GM12892 (cell line): ENCODE data around the gene ZNF431.
"Not testable (repeated sequence)": the region's sequence is repeated elsewhere in the genome, so short reads cannot be mapped to it uniquely, and the experiment has no call there.

Source experiments
- DNase-seq: peaks from one replicate; pipeline ENCODE4 v3.0.0; 2011; ENCODE audit not compliant: insufficient read length
- FAIRE-seq: peaks from 2 replicates; lab custom pipeline; 2011; peaks lifted over from hg19 to GRCh38; lab: Jason Lieb, UNC
- POLR2A ChIP-seq: IDR thresholded peaks from 2 replicates; pipeline ENCODE4 v1.6.1; 2011; ENCODE audit warnings: low read depth, low read length, control low read depth
- POLR2AphosphoS5 ChIP-seq: IDR thresholded peaks from 2 replicates; pipeline ENCODE4 v1.6.1; 2011; ENCODE audit warnings: low read depth, low read length, control low read depth
- TAF1 ChIP-seq: IDR thresholded peaks from 2 replicates; pipeline ENCODE4 v1.6.1; 2011; ENCODE audit warnings: low read depth, mild to moderate bottlenecking, control low read depth, low read length, borderline replicate concordance

The ZNF431 gene

DNA sequence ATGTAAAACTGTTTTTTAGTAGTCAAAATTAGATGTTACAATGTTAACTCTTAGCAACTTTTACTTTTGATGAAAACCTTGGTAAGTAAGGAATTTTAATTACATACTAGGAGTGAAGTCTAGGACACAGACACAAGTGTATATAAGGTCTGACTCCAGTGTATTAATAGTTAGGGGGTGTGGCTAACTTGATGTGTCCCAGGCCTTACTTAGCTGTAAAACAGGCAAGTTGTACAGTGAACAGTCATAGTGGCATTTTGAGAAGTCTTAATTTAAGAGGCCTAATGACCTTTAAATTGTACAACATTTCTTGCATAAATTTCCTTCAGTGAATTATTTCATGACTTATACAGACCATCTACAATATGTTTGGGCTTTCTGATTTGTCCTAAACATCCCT is 6.8 kb downstream of the ZNF431 start:
- no peak for DNase-seq
- no peak for FAIRE-seq
- TF ChIP-seq TAF1 (no peak), POLR2AphosphoS5 (no peak), POLR2A (no peak)

DNA sequence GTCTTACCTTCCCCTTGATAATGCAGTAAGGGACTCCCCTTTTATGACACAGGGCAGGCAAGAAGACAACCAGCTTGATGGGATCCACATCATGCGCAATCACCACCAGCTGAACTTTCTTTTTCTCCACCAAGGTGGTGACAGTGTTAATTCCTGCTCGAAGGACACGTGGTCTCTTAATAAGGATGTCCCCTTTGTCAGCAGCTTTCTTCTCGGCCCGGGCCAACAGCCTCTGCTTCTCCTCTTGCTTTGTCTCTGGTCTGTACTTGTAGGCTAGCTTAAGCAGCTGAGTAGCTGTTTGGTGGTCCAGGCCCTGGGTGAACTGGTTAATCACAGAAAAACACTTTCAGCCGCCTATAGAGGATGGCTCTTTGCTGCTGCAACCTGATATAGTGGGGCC is 8.0 kb downstream of the ZNF431 start:
- no peak for DNase-seq
- TF ChIP-seq POLR2A (no peak), TAF1 (no peak), POLR2AphosphoS5 (no peak)
- FAIRE-seq = no peak

DNA sequence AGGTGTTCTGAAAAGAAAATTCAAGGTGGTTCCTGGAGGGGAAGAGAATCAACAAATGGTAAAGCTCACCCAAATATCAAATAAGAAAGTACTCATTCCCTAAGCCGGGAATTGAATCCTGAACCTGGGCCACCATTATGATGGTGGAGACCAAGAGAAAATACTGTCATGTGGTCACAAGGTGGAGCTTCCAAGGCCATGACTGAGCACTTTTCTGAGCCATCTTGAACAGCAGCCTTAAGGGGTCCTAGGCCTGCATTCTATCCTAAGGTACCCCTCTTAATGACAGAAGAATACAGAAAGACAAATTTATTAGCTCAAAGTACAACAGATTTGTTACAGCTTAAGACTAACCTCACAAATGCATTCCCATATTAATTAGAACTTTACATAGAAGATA is 9.6 kb downstream of the ZNF431 start:
- FAIRE-seq (no peak), DNase-seq (no peak)

DNA sequence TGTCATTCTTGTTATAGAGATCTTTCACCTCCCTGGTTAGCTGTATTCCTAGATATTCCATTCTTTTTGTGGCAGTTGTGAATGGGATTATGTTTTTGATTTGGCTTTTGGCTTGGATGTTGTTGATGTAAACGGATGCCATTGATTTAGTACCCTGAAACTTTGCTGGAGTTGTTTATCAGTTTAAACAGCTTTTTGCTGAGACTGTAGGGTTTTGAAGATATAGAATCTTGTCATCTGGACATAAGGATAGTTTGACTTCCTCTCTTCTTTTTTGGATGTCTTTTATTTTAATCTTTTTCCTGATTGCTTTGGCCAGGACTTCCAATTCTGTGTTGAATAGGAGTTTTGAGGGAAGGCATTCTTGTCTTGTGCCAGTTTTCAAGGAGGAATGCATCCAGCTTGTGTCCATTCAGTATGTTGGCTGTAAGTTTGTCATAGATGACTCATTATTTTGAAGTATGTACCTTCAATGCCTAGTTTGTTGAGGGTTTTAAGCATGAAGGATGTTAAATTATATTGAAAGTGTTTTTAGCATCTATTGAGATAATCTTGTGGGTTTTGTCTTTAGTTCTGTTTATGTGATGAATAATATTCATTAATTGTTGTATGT is 16.8 kb downstream of the ZNF431 start:
- no peak for DNase-seq
- FAIRE-seq = no peak
- TF ChIP-seq POLR2AphosphoS5 (no peak), POLR2A (no peak), TAF1 (no peak)

More for the DNA sequence above, 9.6 kb downstream of the ZNF431 start:
- TF ChIP-seq POLR2A (no peak), TAF1 (no peak), POLR2AphosphoS5 (no peak)

GRCh38 chr19:21164541-21164940 is 22.7 kb downstream of the ZNF431 start:
- DNase-seq = no peak
- TF ChIP-seq POLR2AphosphoS5 = no peak
- no peak for TF ChIP-seq POLR2A
- no peak for TF ChIP-seq TAF1
- no peak for FAIRE-seq

- FAIRE-seq = no peak
- no peak for DNase-seq
- TF ChIP-seq TAF1 (no peak), POLR2AphosphoS5 (no peak), POLR2A (no peak)
These were observed 24.6 kb downstream of the ZNF431 start for GRCh38 chr19:21166436-21166835.

GRCh38 chr19:21197590-21198295 is 55.9 kb downstream of the ZNF431 start:
- no peak for FAIRE-seq
- no peak for DNase-seq

DNA sequence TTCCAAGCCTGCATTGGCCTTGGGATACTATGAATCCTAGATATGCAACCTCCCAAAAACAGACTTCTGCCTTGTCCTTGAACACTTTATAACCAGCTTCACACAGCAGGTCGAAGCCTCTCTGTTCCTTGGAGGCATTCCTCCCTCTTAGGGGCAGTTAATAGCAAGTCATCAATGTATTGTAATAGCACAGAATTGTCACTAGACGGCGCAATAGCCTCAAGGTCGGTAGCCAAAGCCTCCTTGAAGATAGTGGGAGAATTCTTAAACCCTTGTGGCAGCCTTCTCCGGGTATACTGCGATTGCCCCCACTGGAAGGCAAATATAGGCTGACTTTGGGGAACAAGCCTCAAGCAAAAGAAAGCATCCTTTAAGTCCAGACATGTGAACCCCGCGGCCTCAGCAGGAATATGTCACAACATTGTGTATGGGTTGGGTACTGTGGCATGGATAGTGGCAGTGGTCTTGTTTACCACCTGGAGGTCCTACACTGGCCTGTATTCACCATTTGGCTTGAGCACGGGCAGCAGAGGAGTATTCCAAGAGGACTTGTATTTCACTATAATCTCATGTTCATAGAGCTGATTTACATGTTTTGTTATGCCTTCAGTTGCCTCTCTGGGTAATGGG is 61.1 kb downstream of the ZNF431 start:
- FAIRE-seq = no peak
- no peak for DNase-seq
- TF ChIP-seq POLR2AphosphoS5 (no peak), TAF1 (no peak), POLR2A (no peak)

More at GRCh38 chr19:21197590-21198295, 55.9 kb downstream of the ZNF431 start:
- TF ChIP-seq POLR2AphosphoS5 (no peak), POLR2A (no peak), TAF1 (no peak)

GRCh38 chr19:21210037-21210621 is 68.3 kb downstream of the ZNF431 start:
- TF ChIP-seq TAF1 (no peak), POLR2A (no peak), POLR2AphosphoS5 (no peak)
- no peak for FAIRE-seq
- no peak for DNase-seq

- FAIRE-seq (no peak), DNase-seq (no peak)
- TF ChIP-seq POLR2A (no peak), TAF1 (no peak), POLR2AphosphoS5 (no peak)
These were observed 79.9 kb downstream of the ZNF431 start for GRCh38 chr19:21221693-21222092.

- not testable (repeated sequence) for DNase-seq, FAIRE-seq
These were observed 88.1 kb downstream of the ZNF431 start for GRCh38 chr19:21229938-21230337.
